NCI-H146 treated with DMSO at 0.1 percent for 48 hours (cell line): Measurements from ENCODE around the gene NR1H2.
"Not testable (repeated sequence)": the region's sequence is repeated elsewhere in the genome, so short reads cannot be mapped to it uniquely, and the experiment has no call there.

ENCODE experiments used
- DNase-seq: peaks from one replicate; lab custom pipeline; 2025; ENCODE audit not compliant: unreplicated experiment; lab: John Stamatoyannopoulos, UW

The NR1H2 gene

GRCh38 chr19:50344661-50345318 lies 31.5 kb upstream of the NR1H2 start:
- no peak for DNase-seq

- DNase-seq = not testable (repeated sequence)
Measured at GRCh38 chr19:50347089-50347581, 29.1 kb upstream of the NR1H2 start.

- DNase-seq = no peak
Measured at GRCh38 chr19:50349277-50350057, 26.8 kb upstream of the NR1H2 start.

GRCh38 chr19:50352242-50352641 lies 24.0 kb upstream of the NR1H2 start:
- no peak for DNase-seq

GRCh38 chr19:50353487-50353880 lies 22.8 kb upstream of the NR1H2 start:
- DNase-seq = not testable (repeated sequence)

- no peak for DNase-seq
Measured at GRCh38 chr19:50356691-50357177, 19.5 kb upstream of the NR1H2 start.

- peak; percentile 64 for DNase-seq
Measured at GRCh38 chr19:50357178-50358100, 18.8 kb upstream of the NR1H2 start.

- no peak for DNase-seq
Measured at GRCh38 chr19:50358483-50359327, 17.6 kb upstream of the NR1H2 start.

GRCh38 chr19:50359328-50359818 lies 16.9 kb upstream of the NR1H2 start:
- no peak for DNase-seq

- no peak for DNase-seq
Measured at GRCh38 chr19:50361290-50362029, 14.8 kb upstream of the NR1H2 start.

GRCh38 chr19:50362030-50362412 lies 14.2 kb upstream of the NR1H2 start:
- DNase-seq = no peak

GRCh38 chr19:50362656-50363424 lies 13.4 kb upstream of the NR1H2 start:
- DNase-seq = no peak

- DNase-seq = no peak
Measured at GRCh38 chr19:50365434-50366306, 10.6 kb upstream of the NR1H2 start, which contains the start of gene NAPSA. NAPSA (minus strand) TSS chr19:50365639; CDS start chr19:50365621, 18 bp downstream.

- DNase-seq = peak; percentile 77
Measured at GRCh38 chr19:50368649-50369570, 7.3 kb upstream of the NR1H2 start.

GRCh38 chr19:50371914-50372475 lies 4.3 kb upstream of the NR1H2 start:
- no peak for DNase-seq

GRCh38 chr19:50377051-50377461 lies 799 bp downstream of the NR1H2 start:
- DNase-seq = peak; percentile 64
